ENCODE results near the gene USPL1. TPM values are rescaled to one million over a fixed set of nuclear protein-coding genes. Genes with fewer than 3 reads are reported as not detected.

Gene USPL1
- 14.9 TPM for polyA plus RNA-seq (2013, experiment 1 of 2)
- 15.2 TPM for polyA plus RNA-seq (2013, experiment 2 of 2)

- Histone ChIP-seq H3K4me1 (ENCODE audit: insufficient read depth, low read length) (peaks cover 21% of the 10 kb centered on the region), H3K4me3 (ENCODE audit: low read length) (peak within 1 kb of the TSS; percentile 91), H3K9ac (ENCODE audit: low read depth, low read length) (peak within 1 kb of the TSS; percentile 95), H3K36me3 (ENCODE audit: insufficient read depth, low read length) (peaks cover 16% of the 10 kb centered on the region), H3K9me3 (ENCODE audit: insufficient read depth, low read depth, low read length) (no peaks in the 10 kb centered on the region), H3K27ac (ENCODE audit: low read depth, low read length) (peak within 1 kb of the TSS; percentile 99), H3K27me3 (ENCODE audit: insufficient read depth, low read length) (no peaks in the 10 kb centered on the region)
- WGBS = under 1% methylated on average over 78 of the region's 78 CpGs
Observed at GRCh38 chr13:30617315-30618185, at the start of gene USPL1. Gene USPL1 (plus strand): TSS chr13:30617920. CDS start chr13:30621141, 3,221 bp downstream.

GRCh38 chr13:30569901-30570576, 47.7 kb upstream of the USPL1 start:
- H3K9me3 ChIP-seq (ENCODE audit: insufficient read depth, low read depth, low read length) = no peaks in the 10 kb centered on the region
- no peak overlapping the region for H3K4me3 ChIP-seq (ENCODE audit: low read length)
- H3K4me1 ChIP-seq (ENCODE audit: insufficient read depth, low read length) = peaks cover 17% of the 10 kb centered on the region
- H3K27me3 ChIP-seq (ENCODE audit: insufficient read depth, low read length) = no peaks in the 10 kb centered on the region
- H3K27ac ChIP-seq (ENCODE audit: low read depth, low read length) = no peak overlapping the region
- no peaks in the 10 kb centered on the region for H3K36me3 ChIP-seq (ENCODE audit: insufficient read depth, low read length)
- H3K9ac ChIP-seq (ENCODE audit: low read depth, low read length) = no peak overlapping the region
- WGBS = 59% methylated on average over 7 of the region's 8 CpGs

- H3K27me3 ChIP-seq (ENCODE audit: insufficient read depth, low read length) = no peaks in the 10 kb centered on the region
- H3K4me3 ChIP-seq (ENCODE audit: low read length) = no peak overlapping the region
- H3K9me3 ChIP-seq (ENCODE audit: insufficient read depth, low read depth, low read length) = no peaks in the 10 kb centered on the region
- H3K4me1 ChIP-seq (ENCODE audit: insufficient read depth, low read length) = peaks cover 17% of the 10 kb centered on the region
- H3K36me3 ChIP-seq (ENCODE audit: insufficient read depth, low read length) = no peaks in the 10 kb centered on the region
- no peak overlapping the region for H3K27ac ChIP-seq (ENCODE audit: low read depth, low read length)
- no peak overlapping the region for H3K9ac ChIP-seq (ENCODE audit: low read depth, low read length)
Observed at GRCh38 chr13:30570691-30571090, 47.0 kb upstream of the USPL1 start.

GRCh38 chr13:30572859-30573275, 44.9 kb upstream of the USPL1 start:
- no peaks in the 10 kb centered on the region for H3K9me3 ChIP-seq (ENCODE audit: insufficient read depth, low read depth, low read length)
- H3K27ac ChIP-seq (ENCODE audit: low read depth, low read length) = no peak overlapping the region
- H3K27me3 ChIP-seq (ENCODE audit: insufficient read depth, low read length) = no peaks in the 10 kb centered on the region
- H3K36me3 ChIP-seq (ENCODE audit: insufficient read depth, low read length) = no peaks in the 10 kb centered on the region
- peaks cover 17% of the 10 kb centered on the region for H3K4me1 ChIP-seq (ENCODE audit: insufficient read depth, low read length)
- H3K9ac ChIP-seq (ENCODE audit: low read depth, low read length) = no peak overlapping the region
- WGBS = 0% methylated on average over 1 of the region's 1 CpG
- H3K4me3 ChIP-seq (ENCODE audit: low read length) = no peak overlapping the region

GRCh38 chr13:30576528-30576927, 41.2 kb upstream of the USPL1 start:
- 88% methylated on average over 7 of the region's 7 CpGs for WGBS
- no peaks in the 10 kb centered on the region for H3K36me3 ChIP-seq (ENCODE audit: insufficient read depth, low read length)
- H3K9ac ChIP-seq (ENCODE audit: low read depth, low read length) = no peak overlapping the region
- peaks cover 22% of the 10 kb centered on the region for H3K4me1 ChIP-seq (ENCODE audit: insufficient read depth, low read length)
- H3K9me3 ChIP-seq (ENCODE audit: insufficient read depth, low read depth, low read length) = no peaks in the 10 kb centered on the region
- no peaks in the 10 kb centered on the region for H3K27me3 ChIP-seq (ENCODE audit: insufficient read depth, low read length)
- H3K27ac ChIP-seq (ENCODE audit: low read depth, low read length) = no peak overlapping the region
- H3K4me3 ChIP-seq (ENCODE audit: low read length) = no peak overlapping the region

- H3K27me3 ChIP-seq (ENCODE audit: insufficient read depth, low read length) = no peaks in the 10 kb centered on the region
- H3K4me1 ChIP-seq (ENCODE audit: insufficient read depth, low read length) = peaks cover 21% of the 10 kb centered on the region
- H3K9ac ChIP-seq (ENCODE audit: low read depth, low read length) = no peak overlapping the region
- H3K36me3 ChIP-seq (ENCODE audit: insufficient read depth, low read length) = no peaks in the 10 kb centered on the region
- no peak overlapping the region for H3K27ac ChIP-seq (ENCODE audit: low read depth, low read length)
- WGBS = 93% methylated on average over 6 of the region's 6 CpGs
- no peak overlapping the region for H3K4me3 ChIP-seq (ENCODE audit: low read length)
- H3K9me3 ChIP-seq (ENCODE audit: insufficient read depth, low read depth, low read length) = no peaks in the 10 kb centered on the region
Observed at GRCh38 chr13:30577401-30577852, 40.3 kb upstream of the USPL1 start.

- no peaks in the 10 kb centered on the region for H3K9me3 ChIP-seq (ENCODE audit: insufficient read depth, low read depth, low read length)
- WGBS = 81% methylated on average over 3 of the region's 3 CpGs
- no peaks in the 10 kb centered on the region for H3K36me3 ChIP-seq (ENCODE audit: insufficient read depth, low read length)
- H3K27ac ChIP-seq (ENCODE audit: low read depth, low read length) = no peak overlapping the region
- H3K4me1 ChIP-seq (ENCODE audit: insufficient read depth, low read length) = peaks cover 12% of the 10 kb centered on the region
- no peak overlapping the region for H3K9ac ChIP-seq (ENCODE audit: low read depth, low read length)
- no peak overlapping the region for H3K4me3 ChIP-seq (ENCODE audit: low read length)
- no peaks in the 10 kb centered on the region for H3K27me3 ChIP-seq (ENCODE audit: insufficient read depth, low read length)
Observed at GRCh38 chr13:30580852-30581502, 36.7 kb upstream of the USPL1 start.

GRCh38 chr13:30581582-30581981, 36.1 kb upstream of the USPL1 start:
- Histone ChIP-seq H3K9ac (ENCODE audit: low read depth, low read length) (no peak overlapping the region), H3K4me1 (ENCODE audit: insufficient read depth, low read length) (peaks cover 12% of the 10 kb centered on the region), H3K27ac (ENCODE audit: low read depth, low read length) (no peak overlapping the region), H3K27me3 (ENCODE audit: insufficient read depth, low read length) (no peaks in the 10 kb centered on the region), H3K4me3 (ENCODE audit: low read length) (no peak overlapping the region), H3K9me3 (ENCODE audit: insufficient read depth, low read depth, low read length) (no peaks in the 10 kb centered on the region), H3K36me3 (ENCODE audit: insufficient read depth, low read length) (no peaks in the 10 kb centered on the region)
- 8% methylated on average over 1 of the region's 1 CpG for WGBS

GRCh38 chr13:30584051-30584731, 33.5 kb upstream of the USPL1 start:
- H3K27me3 ChIP-seq (ENCODE audit: insufficient read depth, low read length) = no peaks in the 10 kb centered on the region
- 86% methylated on average over 1 of the region's 1 CpG for WGBS

GRCh38 chr13:30585748-30586262, 31.9 kb upstream of the USPL1 start:
- no peak overlapping the region for H3K9ac ChIP-seq (ENCODE audit: low read depth, low read length)
- no peak overlapping the region for H3K4me3 ChIP-seq (ENCODE audit: low read length)
- no peak overlapping the region for H3K27ac ChIP-seq (ENCODE audit: low read depth, low read length)
- no peaks in the 10 kb centered on the region for H3K27me3 ChIP-seq (ENCODE audit: insufficient read depth, low read length)
- peaks cover 7% of the 10 kb centered on the region for H3K4me1 ChIP-seq (ENCODE audit: insufficient read depth, low read length)
- H3K9me3 ChIP-seq (ENCODE audit: insufficient read depth, low read depth, low read length) = no peaks in the 10 kb centered on the region
- WGBS = 95% methylated on average over 3 of the region's 3 CpGs
- no peaks in the 10 kb centered on the region for H3K36me3 ChIP-seq (ENCODE audit: insufficient read depth, low read length)

More at GRCh38 chr13:30584051-30584731, 33.5 kb upstream of the USPL1 start:
- Histone ChIP-seq H3K4me1 (ENCODE audit: insufficient read depth, low read length) (peaks cover 12% of the 10 kb centered on the region), H3K9ac (ENCODE audit: low read depth, low read length) (no peak overlapping the region), H3K9me3 (ENCODE audit: insufficient read depth, low read depth, low read length) (no peaks in the 10 kb centered on the region), H3K36me3 (ENCODE audit: insufficient read depth, low read length) (no peaks in the 10 kb centered on the region), H3K4me3 (ENCODE audit: low read length) (no peak overlapping the region), H3K27ac (ENCODE audit: low read depth, low read length) (no peak overlapping the region)
